Adipocyte (in vitro differentiated cells): ENCODE data around the gene TOP2B.
A peak's percentile ranks its signal among the peaks of the same experiment; 100 is the strongest.

Source experiments
- DNase-seq: peaks from one replicate; pipeline ENCODE4 v3.0.0-alpha.2; 2015; ENCODE audit warnings: low read depth
- H3K27me3 ChIP-seq: replicated peaks from 2 replicates; pipeline ENCODE4 v1.7.0; 2013; ENCODE audit warnings: mild to moderate bottlenecking, low read length, moderate library complexity; ENCODE audit not compliant: control insufficient read depth, insufficient read depth
- H3K36me3 ChIP-seq: 2 replicates; pipeline ENCODE4 v1.7.0; 2013; ENCODE audit warnings: low read length, mild to moderate bottlenecking, moderate library complexity; ENCODE audit not compliant: control insufficient read depth, insufficient read depth, severe bottlenecking
- H3K4me1 ChIP-seq: 2 replicates; pipeline ENCODE4 v1.7.0; 2013; ENCODE audit warnings: mild to moderate bottlenecking, low read length, moderate library complexity; ENCODE audit not compliant: control insufficient read depth, insufficient read depth
- H3K4me3 ChIP-seq: 2 replicates; pipeline ENCODE4 v1.7.0; 2013; ENCODE audit warnings: mild to moderate bottlenecking, low read length, moderate library complexity
- H3K9ac ChIP-seq: 2 replicates; pipeline ENCODE4 v1.7.0; 2013; ENCODE audit warnings: mild to moderate bottlenecking, low read length, moderate library complexity
- H3K9me3 ChIP-seq: 2 replicates; pipeline ENCODE4 v1.7.0; 2013; ENCODE audit warnings: mild to moderate bottlenecking, low read length, moderate library complexity; ENCODE audit not compliant: control insufficient read depth

TOP2B gene

DNA sequence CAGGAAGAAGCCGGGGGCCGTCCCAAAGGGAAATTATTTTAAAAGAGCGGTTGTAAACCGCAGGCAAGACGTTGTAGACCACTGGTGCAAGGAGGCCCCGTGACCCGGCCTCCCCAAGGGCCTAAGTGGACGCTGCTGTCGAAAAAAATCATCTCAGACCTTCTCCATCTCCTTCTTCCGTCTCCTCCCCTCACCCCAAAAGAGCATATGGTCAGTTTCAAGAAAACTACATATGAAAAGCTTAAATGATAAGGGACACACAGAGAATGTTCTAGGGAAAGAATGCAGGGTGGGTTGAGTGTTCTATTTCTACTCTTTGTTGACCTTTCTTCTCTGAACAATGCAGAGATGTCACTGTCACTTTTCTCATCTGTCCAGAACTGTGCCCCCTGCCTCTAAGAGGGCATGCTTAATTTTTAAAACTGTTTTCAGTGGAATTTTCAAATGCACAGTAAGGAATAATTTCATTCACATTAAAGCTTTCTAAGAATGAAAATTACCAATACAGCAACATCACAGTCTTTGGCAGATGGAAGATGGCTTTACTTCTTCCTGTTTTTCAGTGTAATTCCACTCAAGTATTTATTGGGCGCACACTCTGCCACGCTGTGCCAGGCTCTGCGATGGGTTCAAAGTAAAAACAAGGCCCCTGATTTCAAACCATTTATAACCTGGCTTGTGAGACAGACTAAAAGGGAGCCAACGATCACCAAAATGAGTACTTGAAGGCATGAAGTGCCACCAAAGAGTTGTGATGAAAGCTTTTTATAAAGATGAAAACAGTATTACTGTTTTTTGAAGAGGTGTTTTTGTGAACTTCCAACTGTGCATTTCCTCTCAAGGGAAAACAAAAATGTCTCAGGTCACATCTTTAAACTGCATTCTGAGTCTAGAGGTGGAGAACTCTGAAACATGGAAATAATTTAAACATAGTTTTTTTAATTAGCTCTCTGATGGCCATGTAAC is 891 bp upstream of the TOP2B start:
- peak overlapping the region; percentile 87 for H3K4me3 ChIP-seq
- peak; percentile 85 for DNase-seq
- no peaks in the 10 kb centered on the region for H3K9me3 ChIP-seq
- H3K27me3 ChIP-seq, result no peaks in the 10 kb centered on the region
- H3K9ac ChIP-seq, result peak overlapping the region; percentile 95
- H3K4me1 ChIP-seq, result peaks cover 21% of the 10 kb centered on the region
- H3K36me3 ChIP-seq, result no peaks in the 10 kb centered on the region

- H3K27me3 ChIP-seq, result no peaks in the 10 kb centered on the region
- no peaks in the 10 kb centered on the region for H3K9me3 ChIP-seq
- DNase-seq, result peak; percentile 79
- peak overlapping the region; percentile 95 for H3K9ac ChIP-seq
- peaks cover 20% of the 10 kb centered on the region for H3K4me1 ChIP-seq
- no peaks in the 10 kb centered on the region for H3K36me3 ChIP-seq
- H3K4me3 ChIP-seq, result peak overlapping the region; percentile 87
Measured at GRCh38 chr3:25663869-25664811, 567 bp downstream of the TOP2B start.

- H3K4me1 ChIP-seq, result peaks cover 20% of the 10 kb centered on the region
- DNase-seq, result peak; percentile 49
- H3K36me3 ChIP-seq, result no peaks in the 10 kb centered on the region
- H3K9me3 ChIP-seq, result no peaks in the 10 kb centered on the region
- H3K9ac ChIP-seq, result peak overlapping the region; percentile 95
- H3K4me3 ChIP-seq, result peak overlapping the region; percentile 87
- H3K27me3 ChIP-seq, result no peaks in the 10 kb centered on the region
Measured at GRCh38 chr3:25663347-25663868, 1.3 kb downstream of the TOP2B start.

GRCh38 chr3:25662736-25663320 is 1.9 kb downstream of the TOP2B start:
- peak overlapping the region; percentile 87 for H3K4me3 ChIP-seq
- H3K9me3 ChIP-seq, result no peaks in the 10 kb centered on the region
- peak overlapping the region; percentile 95 for H3K9ac ChIP-seq
- H3K36me3 ChIP-seq, result no peaks in the 10 kb centered on the region
- H3K27me3 ChIP-seq, result no peaks in the 10 kb centered on the region
- H3K4me1 ChIP-seq, result peaks cover 20% of the 10 kb centered on the region
- peak; percentile 55 for DNase-seq

DNA sequence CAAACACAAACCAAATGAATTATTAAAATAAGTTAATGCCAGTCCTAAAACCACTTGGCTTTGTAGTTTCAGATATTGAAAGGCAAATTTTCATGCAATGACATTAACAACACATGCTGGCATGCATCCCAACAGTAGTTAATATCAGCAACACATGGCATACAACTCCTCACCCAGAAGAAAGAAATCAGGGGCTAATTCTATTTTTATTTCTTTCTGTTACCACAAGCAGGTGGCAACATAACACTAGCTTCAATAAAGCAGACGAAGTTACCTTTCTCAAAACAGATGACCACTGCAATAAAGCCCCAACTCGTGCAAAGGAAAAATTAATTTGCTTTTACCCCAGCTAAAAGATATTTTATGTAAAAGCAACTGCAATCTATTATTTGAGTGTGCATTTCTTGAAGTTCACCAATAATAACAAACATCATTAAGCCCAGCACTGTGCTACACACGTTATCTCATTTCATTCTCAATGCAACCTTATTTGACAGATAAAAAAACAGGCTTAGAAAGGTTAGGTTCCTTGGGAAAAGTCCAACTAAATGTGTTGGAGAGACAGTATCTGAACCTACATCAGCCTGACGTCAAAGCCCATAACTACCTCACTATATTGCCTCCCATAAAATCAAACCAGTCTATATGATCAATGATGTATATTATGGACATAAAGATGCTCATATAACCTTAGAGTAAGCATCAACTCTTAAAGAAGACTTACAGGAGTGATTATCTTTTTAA is 2.8 kb downstream of the TOP2B start:
- no peaks in the 10 kb centered on the region for H3K9me3 ChIP-seq
- peaks cover 20% of the 10 kb centered on the region for H3K4me1 ChIP-seq
- DNase-seq, result peak; percentile 37
- no peaks in the 10 kb centered on the region for H3K36me3 ChIP-seq
- peak overlapping the region; percentile 95 for H3K9ac ChIP-seq
- H3K27me3 ChIP-seq, result no peaks in the 10 kb centered on the region
- peak overlapping the region; percentile 87 for H3K4me3 ChIP-seq

- no peaks in the 10 kb centered on the region for H3K9me3 ChIP-seq
Measured at GRCh38 chr3:25658836-25659235, 5.9 kb downstream of the TOP2B start.

DNA sequence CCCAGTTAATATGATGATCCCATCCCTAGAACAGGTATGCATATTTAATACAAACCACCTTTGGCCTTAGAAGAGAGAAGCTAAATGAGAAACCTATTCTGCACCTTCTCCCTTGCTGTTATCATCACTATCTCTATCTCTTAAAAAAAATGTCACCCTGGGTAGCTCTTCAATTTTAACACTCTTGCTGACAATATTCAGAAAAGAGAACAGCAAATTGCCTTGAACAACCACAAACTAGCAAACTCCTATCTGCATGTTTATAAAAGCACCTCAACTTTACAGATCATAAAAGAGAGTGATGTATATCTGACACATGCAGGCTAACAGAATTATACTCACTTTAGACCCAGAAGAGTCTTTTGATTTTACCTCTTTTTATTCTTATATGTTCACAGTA is 7.4 kb downstream of the TOP2B start:
- Histone ChIP-seq H3K36me3 (no peaks in the 10 kb centered on the region), H3K9ac (no peak overlapping the region), H3K4me1 (peaks cover 30% of the 10 kb centered on the region), H3K27me3 (no peaks in the 10 kb centered on the region), H3K4me3 (no peak overlapping the region), H3K9me3 (no peaks in the 10 kb centered on the region)
- DNase-seq, result no peak

More at GRCh38 chr3:25658836-25659235, 5.9 kb downstream of the TOP2B start:
- no peak overlapping the region for H3K4me3 ChIP-seq
- H3K27me3 ChIP-seq, result no peaks in the 10 kb centered on the region
- H3K36me3 ChIP-seq, result no peaks in the 10 kb centered on the region
- H3K9ac ChIP-seq, result no peak overlapping the region
- DNase-seq, result no peak
- H3K4me1 ChIP-seq, result peaks cover 29% of the 10 kb centered on the region

DNA sequence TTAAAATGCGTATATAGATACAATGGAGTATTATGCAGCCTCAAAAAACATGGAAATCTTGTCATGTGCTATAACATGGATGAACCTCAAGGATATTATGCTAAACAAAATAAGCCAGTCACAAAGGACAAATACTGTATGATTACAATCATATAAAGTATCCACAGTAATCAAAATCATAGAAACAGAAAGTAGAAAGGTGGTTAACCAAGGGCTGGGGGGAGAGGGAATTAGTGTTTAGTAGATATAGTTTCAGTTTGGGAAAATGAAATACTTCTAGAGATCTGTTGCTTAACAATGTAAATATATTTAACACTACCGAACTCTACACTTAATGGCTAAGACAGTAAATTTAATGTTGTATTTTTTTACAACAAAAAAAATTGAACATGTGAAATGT is 9.0 kb downstream of the TOP2B start:
- H3K27me3 ChIP-seq, result no peaks in the 10 kb centered on the region
- no peak overlapping the region for H3K9ac ChIP-seq
- DNase-seq, result no peak
- no peak overlapping the region for H3K4me3 ChIP-seq
- H3K4me1 ChIP-seq, result peaks cover 20% of the 10 kb centered on the region
- H3K9me3 ChIP-seq, result no peaks in the 10 kb centered on the region
- H3K36me3 ChIP-seq, result no peaks in the 10 kb centered on the region

DNA sequence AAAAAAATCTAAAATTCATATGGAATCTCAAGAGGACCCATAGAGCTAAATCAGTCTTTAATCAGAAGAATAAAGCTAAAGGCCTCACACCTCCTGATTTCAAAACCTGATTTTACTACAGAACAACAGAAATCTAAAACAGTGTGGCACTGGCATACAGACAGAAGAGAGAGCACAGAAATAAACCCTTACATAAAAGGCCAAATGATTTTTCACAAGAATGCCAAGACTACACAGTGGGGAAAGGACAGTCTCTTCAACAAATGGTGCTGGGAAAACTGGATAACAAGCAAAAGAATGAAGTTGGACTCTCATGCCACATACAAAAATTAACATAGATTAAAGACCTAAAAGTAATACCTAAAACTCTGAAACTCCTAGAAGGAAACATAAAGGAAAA is 10.1 kb downstream of the TOP2B start:
- H3K4me3 ChIP-seq, result no peak overlapping the region
- peaks cover 20% of the 10 kb centered on the region for H3K4me1 ChIP-seq
- H3K9ac ChIP-seq, result no peak overlapping the region
- H3K9me3 ChIP-seq, result peaks cover under 1% of the 10 kb centered on the region
- H3K27me3 ChIP-seq, result no peaks in the 10 kb centered on the region
- H3K36me3 ChIP-seq, result no peaks in the 10 kb centered on the region
- DNase-seq, result no peak

DNA sequence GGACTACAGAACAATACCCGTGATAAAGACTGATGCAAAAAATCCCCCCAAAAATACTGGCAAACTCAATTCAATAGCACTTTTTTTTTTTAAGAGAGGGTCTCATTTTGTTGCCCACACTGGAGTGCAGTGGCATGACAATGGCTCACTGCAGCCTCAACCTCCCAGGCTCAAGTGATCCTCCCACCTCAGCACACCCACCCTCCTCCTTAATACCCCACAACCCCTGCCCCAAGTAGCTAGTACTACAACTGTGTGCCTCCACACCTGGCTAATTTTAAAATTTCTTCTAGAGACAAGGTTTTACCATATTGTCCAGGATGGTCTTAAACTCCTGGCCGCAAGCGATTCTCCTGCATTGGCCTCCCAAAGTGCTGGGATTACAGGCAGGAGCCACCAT is 11.4 kb downstream of the TOP2B start:
- no peaks in the 10 kb centered on the region for H3K27me3 ChIP-seq
- peaks cover 20% of the 10 kb centered on the region for H3K4me1 ChIP-seq
- DNase-seq, result no peak
- no peaks in the 10 kb centered on the region for H3K36me3 ChIP-seq
- H3K9me3 ChIP-seq, result peaks cover 8% of the 10 kb centered on the region
- no peak overlapping the region for H3K9ac ChIP-seq
- no peak overlapping the region for H3K4me3 ChIP-seq
